ENCODE measurements around the gene DCAF8. TPM values are rescaled to one million over a fixed set of nuclear protein-coding genes. Genes with fewer than 3 reads are reported as not detected.

DCAF8 gene
- total and polyA plus RNA-seq, 2 donors (not counting 1 experiment from before 2014, with no cell fraction given): 194 to 266 TPM

DNA sequence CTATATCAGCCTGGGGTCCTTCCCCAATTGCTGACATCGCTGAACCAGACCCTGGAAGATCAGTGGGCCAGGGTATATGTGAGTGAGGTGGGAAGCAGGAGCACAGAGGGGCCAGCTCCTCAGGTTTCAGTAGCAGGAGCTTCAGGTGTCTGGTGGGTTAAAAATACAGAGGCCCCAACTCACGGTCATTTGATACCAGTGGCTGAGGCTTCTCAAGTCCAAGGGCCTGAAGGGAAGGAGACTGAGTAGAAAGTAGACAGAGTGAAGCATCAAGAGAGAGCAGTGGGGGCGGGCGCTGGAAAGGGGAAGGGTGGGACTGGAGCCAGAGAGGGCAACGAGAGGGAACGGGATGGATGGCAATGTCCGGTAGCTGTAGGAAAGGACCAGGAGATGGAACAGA lies 74.0 kb downstream of the DCAF8 start:
- peaks cover 0 to 6% of the 10 kb centered on the region in 2 donors for H3K4me1 ChIP-seq (ENCODE audit: control insufficient read depth in 2 of 2, insufficient read depth in 2 of 2, low read length in 2 of 2)
- H3K79me2 ChIP-seq (ENCODE audit: control insufficient read depth, insufficient read depth, low read length): no peaks in the 10 kb centered on the region
- no peak overlapping the region for H3K27ac ChIP-seq (ENCODE audit: low read length in 2 of 2)
- no peaks in the 10 kb centered on the region for H3K36me3 ChIP-seq (replicated peaks in 1 of 2; ENCODE audit: control extremely low read depth in 1 of 2, control insufficient read depth in 1 of 2, extremely low read depth in 1 of 2, insufficient read depth in 2 of 2, low read length in 1 of 2)
- intact Hi-C loops (cut with micrococcal nuclease): no loop called here
- ATAC-seq (ENCODE audit: low read depth): no peak
- H3K9me3 ChIP-seq (ENCODE audit: control extremely low read depth in 1 of 3, control insufficient read depth in 2 of 3, insufficient read depth in 1 of 3, low read length in 2 of 3): no peaks in the 10 kb centered on the region
- H3K27me3 ChIP-seq (replicated peaks in 1 of 4; ENCODE audit: control extremely low read depth in 1 of 4, control insufficient read depth in 3 of 4, insufficient read depth in 4 of 4, low read length in 3 of 4): no peaks in the 10 kb centered on the region
- H3K9me3 Mint-ChIP-seq (ENCODE audit: insufficient read depth): no peaks in the 10 kb centered on the region
- POLR2A ChIA-PET: no interaction called here
- H3K4me1 Mint-ChIP-seq: no peaks in the 10 kb centered on the region
- CTCF ChIA-PET: interaction anchor here (1.4 to 7.6 kb wide), 2 partner anchors 103 to 188 kb away, joined by 4 to 160 read pairs; no protein-coding TSS in a partner anchor
- no peak overlapping the region for H2AFZ ChIP-seq (ENCODE audit: insufficient read depth, low read depth, low read length, poor library complexity, severe bottlenecking)
- no peak overlapping the region for H3K9ac ChIP-seq (ENCODE audit: low read length)
- H3K4me3 ChIP-seq (ENCODE audit: control extremely low read depth in 1 of 5, extremely low read depth in 1 of 5, insufficient read depth in 1 of 5, low read depth in 2 of 5, low read length in 4 of 5): no peak overlapping the region
- DNase-seq: no peak
- no peak overlapping the region for H3K4me3 Mint-ChIP-seq
- TF ChIP-seq EZH2 (IDR thresholded peaks at IDR 0.05; ENCODE audit: borderline replicate concordance, insufficient read depth, low read depth, low read length, poor library complexity, severe bottlenecking): no peak
- TF ChIP-seq, protein P1, sequence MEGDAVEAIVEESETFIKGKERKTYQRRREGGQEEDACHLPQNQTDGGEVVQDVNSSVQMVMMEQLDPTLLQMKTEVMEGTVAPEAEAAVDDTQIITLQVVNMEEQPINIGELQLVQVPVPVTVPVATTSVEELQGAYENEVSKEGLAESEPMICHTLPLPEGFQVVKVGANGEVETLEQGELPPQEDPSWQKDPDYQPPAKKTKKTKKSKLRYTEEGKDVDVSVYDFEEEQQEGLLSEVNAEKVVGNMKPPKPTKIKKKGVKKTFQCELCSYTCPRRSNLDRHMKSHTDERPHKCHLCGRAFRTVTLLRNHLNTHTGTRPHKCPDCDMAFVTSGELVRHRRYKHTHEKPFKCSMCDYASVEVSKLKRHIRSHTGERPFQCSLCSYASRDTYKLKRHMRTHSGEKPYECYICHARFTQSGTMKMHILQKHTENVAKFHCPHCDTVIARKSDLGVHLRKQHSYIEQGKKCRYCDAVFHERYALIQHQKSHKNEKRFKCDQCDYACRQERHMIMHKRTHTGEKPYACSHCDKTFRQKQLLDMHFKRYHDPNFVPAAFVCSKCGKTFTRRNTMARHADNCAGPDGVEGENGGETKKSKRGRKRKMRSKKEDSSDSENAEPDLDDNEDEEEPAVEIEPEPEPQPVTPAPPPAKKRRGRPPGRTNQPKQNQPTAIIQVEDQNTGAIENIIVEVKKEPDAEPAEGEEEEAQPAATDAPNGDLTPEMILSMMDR (IDR thresholded peaks at IDR 0.05): no peak
- 95% methylated on average over 6 of the region's 7 CpGs for WGBS (ENCODE audit: insufficient coverage)
- H4K20me1 ChIP-seq (ENCODE audit: control insufficient read depth, insufficient read depth, low read length, poor library complexity, severe bottlenecking): no peaks in the 10 kb centered on the region
- H3K27me3 Mint-ChIP-seq: peaks cover 5% of the 10 kb centered on the region
- H3K27ac Mint-ChIP-seq: no peak overlapping the region
- no peak overlapping the region for H3K4me2 ChIP-seq (replicated peaks; ENCODE audit: low read depth, low read length, poor library complexity, severe bottlenecking)

DNA sequence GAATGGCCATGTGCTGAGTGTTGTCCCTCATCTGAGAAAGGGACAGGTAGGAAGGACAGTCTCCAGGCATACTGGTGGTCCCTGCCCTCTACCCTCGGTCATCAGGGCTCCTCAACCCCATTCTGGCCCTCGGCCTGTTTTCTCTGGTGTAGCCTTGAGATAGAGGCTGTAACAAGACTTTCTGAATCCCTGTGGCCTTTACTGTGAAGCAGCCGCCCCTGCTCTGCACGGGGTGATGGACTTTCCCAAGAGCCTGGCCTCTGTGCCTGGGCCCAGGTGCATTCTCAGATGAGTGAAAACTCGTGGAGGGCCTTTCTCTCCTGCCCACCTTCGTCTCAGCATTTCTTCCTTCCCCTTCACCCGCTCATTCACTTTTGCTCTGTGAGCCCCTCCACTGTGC lies 74.9 kb downstream of the DCAF8 start:
- Mint-ChIP-seq H3K27me3 (peaks cover 9% of the 10 kb centered on the region), H3K4me1 (no peaks in the 10 kb centered on the region), H3K4me3 (no peak overlapping the region), H3K9me3 (ENCODE audit: insufficient read depth) (no peaks in the 10 kb centered on the region), H3K27ac (no peak overlapping the region)
- Histone ChIP-seq H2AFZ (ENCODE audit: insufficient read depth, low read depth, low read length, poor library complexity, severe bottlenecking) (no peak overlapping the region), H3K36me3 (replicated peaks in 1 of 2; ENCODE audit: control extremely low read depth in 1 of 2, control insufficient read depth in 1 of 2, extremely low read depth in 1 of 2, insufficient read depth in 2 of 2, low read length in 1 of 2) (no peaks in the 10 kb centered on the region), H3K4me3 (ENCODE audit: control extremely low read depth in 1 of 5, extremely low read depth in 1 of 5, insufficient read depth in 1 of 5, low read depth in 2 of 5, low read length in 4 of 5) (no peak overlapping the region), H4K20me1 (ENCODE audit: control insufficient read depth, insufficient read depth, low read length, poor library complexity, severe bottlenecking) (no peaks in the 10 kb centered on the region), H3K27ac (ENCODE audit: low read length in 2 of 2) (no peak overlapping the region), H3K9me3 (ENCODE audit: control extremely low read depth in 1 of 3, control insufficient read depth in 2 of 3, insufficient read depth in 1 of 3, low read length in 2 of 3) (no peaks in the 10 kb centered on the region), H3K4me2 (replicated peaks; ENCODE audit: low read depth, low read length, poor library complexity, severe bottlenecking) (no peak overlapping the region), H3K79me2 (ENCODE audit: control insufficient read depth, insufficient read depth, low read length) (no peaks in the 10 kb centered on the region), H3K27me3 (replicated peaks in 1 of 4; ENCODE audit: control extremely low read depth in 1 of 4, control insufficient read depth in 3 of 4, insufficient read depth in 4 of 4, low read length in 3 of 4) (no peaks in the 10 kb centered on the region), H3K4me1 (ENCODE audit: control insufficient read depth in 2 of 2, insufficient read depth in 2 of 2, low read length in 2 of 2) (no peaks in the 10 kb centered on the region), H3K9ac (ENCODE audit: low read length) (no peak overlapping the region)
- WGBS (ENCODE audit: insufficient coverage): 82% methylated on average over 5 of the region's 7 CpGs
- POLR2A ChIA-PET: no interaction called here
- DNase-seq (no peak), ATAC-seq (ENCODE audit: low read depth) (no peak)
- CTCF ChIA-PET: interaction anchor here (1.2 to 7.6 kb wide), 4 partner anchors 32 to 104 kb away, joined by 3 to 160 read pairs (median 4); no protein-coding TSS in a partner anchor
- intact Hi-C loops (cut with micrococcal nuclease): no loop called here
- TF ChIP-seq, protein P1 (IDR thresholded peaks at IDR 0.05): no peak
- no peak for TF ChIP-seq EZH2 (IDR thresholded peaks at IDR 0.05; ENCODE audit: borderline replicate concordance, insufficient read depth, low read depth, low read length, poor library complexity, severe bottlenecking)
